Measurements from ENCODE around the gene SERPINA12. TPM values are rescaled to one million over a fixed set of nuclear protein-coding genes. Genes with fewer than 3 reads are reported as not detected.
"Not testable (repeated sequence)": the region's sequence is repeated elsewhere in the genome, so short reads cannot be mapped to it uniquely, and the experiment has no call there.

SERPINA12 gene
- total and polyA plus RNA-seq, 5 donors, result not detected

GRCh38 chr14:94485944-94486841 lies 23.1 kb downstream of the SERPINA12 start:
- peak; percentile 64 to 74 (median 69) for DNase-seq
- Histone ChIP-seq H3K4me3 (ENCODE audit: low read length) (no peak overlapping the region), H3K27me3 (ENCODE audit: control insufficient read depth, insufficient read depth) (no peaks in the 10 kb centered on the region), H3K27ac (ENCODE audit: low read length) (no peak overlapping the region), H3K9me3 (ENCODE audit: control insufficient read depth, low read length) (no peaks in the 10 kb centered on the region), H3K4me1 (ENCODE audit: control insufficient read depth, insufficient read depth, low read length) (no peaks in the 10 kb centered on the region)
- intact Hi-C loops (cut with DNase I), result loop anchor here in 1 of 4 donors (5.0 kb wide), 1 partner anchor 349 kb away; no protein-coding TSS in a partner anchor
- 16% methylated on average over 26 of the region's 26 CpGs for WGBS
- peak; percentile 51 to 82 for ATAC-seq

- DNase-seq (no peak), ATAC-seq (no peak)
- Histone ChIP-seq H3K27me3 (ENCODE audit: control insufficient read depth, insufficient read depth) (no peaks in the 10 kb centered on the region), H3K4me1 (ENCODE audit: control insufficient read depth, insufficient read depth, low read length) (no peaks in the 10 kb centered on the region), H3K9me3 (ENCODE audit: control insufficient read depth, low read length) (no peaks in the 10 kb centered on the region), H3K27ac (ENCODE audit: low read length) (no peak overlapping the region), H3K4me3 (ENCODE audit: low read length) (no peak overlapping the region)
- intact Hi-C loops (cut with DNase I), result no loop called here
- 83% methylated on average over 5 of the region's 5 CpGs for WGBS
Measured at GRCh38 chr14:94484481-94484880, 24.8 kb downstream of the SERPINA12 start.

GRCh38 chr14:94483729-94484275 lies 25.5 kb downstream of the SERPINA12 start:
- DNase-seq (no peak), ATAC-seq (no peak)
- no peaks in the 10 kb centered on the region for H3K4me1 ChIP-seq (ENCODE audit: control insufficient read depth, insufficient read depth, low read length)
- H3K27me3 ChIP-seq (ENCODE audit: control insufficient read depth, insufficient read depth), result no peaks in the 10 kb centered on the region
- intact Hi-C loops (cut with DNase I), result no loop called here
- no peak overlapping the region for H3K27ac ChIP-seq (ENCODE audit: low read length)
- no peaks in the 10 kb centered on the region for H3K9me3 ChIP-seq (ENCODE audit: control insufficient read depth, low read length)
- H3K4me3 ChIP-seq (ENCODE audit: low read length), result no peak overlapping the region
- 70% methylated on average over 7 of the region's 7 CpGs for WGBS

DNA sequence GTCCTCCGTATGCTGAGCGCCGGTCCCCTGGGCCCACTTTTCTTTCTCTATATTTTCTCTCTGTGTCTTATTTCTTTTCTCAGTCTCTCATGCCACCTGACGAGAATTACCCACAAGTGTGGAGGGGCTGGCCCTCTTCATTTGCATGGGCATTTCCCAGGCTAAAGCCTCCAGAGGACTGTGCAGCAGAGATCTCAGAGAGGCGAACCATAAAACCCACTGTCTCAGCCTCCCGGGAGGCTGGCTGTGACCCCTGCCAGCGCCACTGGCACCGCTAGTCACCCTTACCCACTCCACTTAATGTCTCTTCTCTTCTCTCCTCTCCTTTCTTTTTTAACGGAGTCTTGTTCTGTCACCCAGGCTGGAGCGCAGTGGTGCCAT lies 26.2 kb downstream of the SERPINA12 start:
- intact Hi-C loops (cut with DNase I), result no loop called here
- Histone ChIP-seq H3K9me3 (ENCODE audit: control insufficient read depth, low read length) (no peaks in the 10 kb centered on the region), H3K4me3 (ENCODE audit: low read length) (no peak overlapping the region), H3K27ac (ENCODE audit: low read length) (no peak overlapping the region), H3K27me3 (ENCODE audit: control insufficient read depth, insufficient read depth) (no peaks in the 10 kb centered on the region), H3K4me1 (ENCODE audit: control insufficient read depth, insufficient read depth, low read length) (no peaks in the 10 kb centered on the region)
- WGBS, result 92% methylated on average over 10 of the region's 10 CpGs
- ATAC-seq, result no peak
- no peak for DNase-seq

GRCh38 chr14:94482132-94483070 lies 26.9 kb downstream of the SERPINA12 start:
- H3K9me3 ChIP-seq (ENCODE audit: control insufficient read depth, low read length); H3K4me1 ChIP-seq (ENCODE audit: control insufficient read depth, insufficient read depth, low read length); H3K27me3 ChIP-seq (ENCODE audit: control insufficient read depth, insufficient read depth); DNase-seq; intact Hi-C loops (cut with DNase I); H3K4me3 ChIP-seq (ENCODE audit: low read length); H3K27ac ChIP-seq (ENCODE audit: low read length); ATAC-seq: not testable (repeated sequence)
- WGBS, result 82% methylated on average over 10 of the region's 10 CpGs

DNA sequence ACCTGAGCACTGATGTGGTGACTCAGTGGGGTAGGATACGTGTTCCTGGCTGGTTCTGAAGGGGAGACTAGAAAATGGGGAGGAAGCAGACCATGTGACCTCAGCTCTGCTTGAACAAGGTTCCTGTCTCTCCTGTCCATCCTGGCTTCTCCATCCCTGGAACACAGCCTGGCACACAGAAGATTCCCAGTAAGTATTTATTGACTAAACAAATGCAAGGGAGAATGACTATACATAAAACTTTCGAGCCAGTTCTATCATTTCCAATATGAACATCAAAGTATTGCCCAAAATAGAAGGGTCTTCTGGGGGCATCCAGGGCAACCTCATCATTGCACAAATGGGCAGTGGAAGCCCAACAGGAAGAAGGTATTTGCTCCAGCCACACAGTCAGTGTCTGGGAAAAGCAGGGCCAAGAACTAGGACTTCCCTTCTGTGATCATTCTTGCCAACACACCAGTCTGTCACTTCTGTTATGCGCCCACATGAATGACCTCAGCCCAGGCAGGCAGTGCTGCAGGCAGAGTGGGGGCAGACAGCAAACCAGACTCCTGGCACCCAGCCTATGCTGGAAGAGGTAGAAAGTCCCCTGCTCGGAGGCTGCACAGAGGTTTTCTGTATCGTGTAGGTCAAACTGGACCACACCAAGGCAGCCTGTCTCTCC lies 27.7 kb downstream of the SERPINA12 start:
- WGBS, result 64% methylated on average over 5 of the region's 5 CpGs
- H3K27ac ChIP-seq (ENCODE audit: low read length), result no peak overlapping the region
- H3K4me1 ChIP-seq (ENCODE audit: control insufficient read depth, insufficient read depth, low read length), result no peaks in the 10 kb centered on the region
- intact Hi-C loops (cut with DNase I), result no loop called here
- no peaks in the 10 kb centered on the region for H3K9me3 ChIP-seq (ENCODE audit: control insufficient read depth, low read length)
- H3K27me3 ChIP-seq (ENCODE audit: control insufficient read depth, insufficient read depth), result no peaks in the 10 kb centered on the region
- no peak overlapping the region for H3K4me3 ChIP-seq (ENCODE audit: low read length)
- no peak for ATAC-seq
- no peak for DNase-seq

DNA sequence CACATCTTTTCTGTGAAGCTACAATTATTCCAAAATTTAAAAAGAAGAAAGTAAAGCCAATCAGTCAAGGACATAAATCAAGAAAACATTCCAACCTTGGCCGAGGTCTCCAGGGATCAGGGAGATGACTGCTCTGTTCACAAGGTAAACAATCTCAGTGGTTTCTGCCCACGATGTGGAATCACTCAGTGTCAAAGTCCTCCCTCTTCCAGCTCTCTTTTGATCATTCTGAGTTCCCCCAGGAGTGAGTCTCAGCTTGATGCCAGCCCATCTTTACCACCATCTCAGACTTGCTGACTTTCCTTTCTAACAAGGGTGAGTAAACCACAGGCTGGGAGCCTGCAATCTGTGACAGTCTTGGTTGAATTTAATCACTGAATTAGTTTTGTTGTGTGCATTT lies 28.5 kb downstream of the SERPINA12 start:
- ATAC-seq, result no peak
- H3K27me3 ChIP-seq (ENCODE audit: control insufficient read depth, insufficient read depth), result no peaks in the 10 kb centered on the region
- no peak for DNase-seq
- intact Hi-C loops (cut with DNase I), result no loop called here
- no peak overlapping the region for H3K27ac ChIP-seq (ENCODE audit: low read length)
- WGBS, result 16% methylated on average over 2 of the region's 2 CpGs
- no peaks in the 10 kb centered on the region for H3K9me3 ChIP-seq (ENCODE audit: control insufficient read depth, low read length)
- H3K4me1 ChIP-seq (ENCODE audit: control insufficient read depth, insufficient read depth, low read length), result no peaks in the 10 kb centered on the region
- H3K4me3 ChIP-seq (ENCODE audit: low read length), result no peak overlapping the region

DNA sequence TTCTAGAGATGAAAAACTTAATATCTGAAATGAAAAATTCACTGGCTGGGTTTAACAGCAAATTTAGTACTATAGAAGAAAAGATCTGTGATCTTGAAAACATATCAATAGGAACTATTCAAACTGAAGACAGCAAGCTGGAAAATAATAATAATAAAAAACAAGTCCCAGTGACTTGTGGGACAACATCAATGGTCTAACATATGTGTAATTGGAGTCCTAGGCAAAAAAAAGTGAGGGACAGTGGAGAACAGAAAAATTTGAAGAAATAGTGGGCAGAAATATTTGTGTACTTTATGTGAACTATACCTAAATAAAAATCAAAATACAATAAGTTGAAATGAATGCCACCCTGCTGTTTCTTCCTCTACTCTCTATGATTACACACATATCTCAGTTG lies 30.8 kb downstream of the SERPINA12 start:
- H3K27me3 ChIP-seq (ENCODE audit: control insufficient read depth, insufficient read depth), result no peaks in the 10 kb centered on the region
- H3K4me1 ChIP-seq (ENCODE audit: control insufficient read depth, insufficient read depth, low read length), result no peaks in the 10 kb centered on the region
- ATAC-seq (no peak), DNase-seq (no peak)
- H3K27ac ChIP-seq (ENCODE audit: low read length), result no peak overlapping the region
- intact Hi-C loops (cut with DNase I), result no loop called here
- no peak overlapping the region for H3K4me3 ChIP-seq (ENCODE audit: low read length)
- no peaks in the 10 kb centered on the region for H3K9me3 ChIP-seq (ENCODE audit: control insufficient read depth, low read length)

GRCh38 chr14:94476023-94476422 lies 33.2 kb downstream of the SERPINA12 start, which contains the start of gene SERPINA9:
TSS of gene SERPINA9 (minus strand) at chr14:94476197. CDS start at chr14:94469840, 6,357 bp downstream.
- Histone ChIP-seq H3K4me3 (ENCODE audit: low read length) (no peak within 1 kb of the TSS), H3K4me1 (ENCODE audit: control insufficient read depth, insufficient read depth, low read length) (no peaks in the 10 kb centered on the region), H3K27me3 (ENCODE audit: control insufficient read depth, insufficient read depth) (no peaks in the 10 kb centered on the region), H3K9me3 (ENCODE audit: control insufficient read depth, low read length) (no peaks in the 10 kb centered on the region), H3K27ac (ENCODE audit: low read length) (no peak within 1 kb of the TSS)
- ATAC-seq, result no peak
- DNase-seq, result no peak
- intact Hi-C loops (cut with DNase I), result no loop called here
- 48% methylated on average over 2 of the region's 2 CpGs for WGBS

DNA sequence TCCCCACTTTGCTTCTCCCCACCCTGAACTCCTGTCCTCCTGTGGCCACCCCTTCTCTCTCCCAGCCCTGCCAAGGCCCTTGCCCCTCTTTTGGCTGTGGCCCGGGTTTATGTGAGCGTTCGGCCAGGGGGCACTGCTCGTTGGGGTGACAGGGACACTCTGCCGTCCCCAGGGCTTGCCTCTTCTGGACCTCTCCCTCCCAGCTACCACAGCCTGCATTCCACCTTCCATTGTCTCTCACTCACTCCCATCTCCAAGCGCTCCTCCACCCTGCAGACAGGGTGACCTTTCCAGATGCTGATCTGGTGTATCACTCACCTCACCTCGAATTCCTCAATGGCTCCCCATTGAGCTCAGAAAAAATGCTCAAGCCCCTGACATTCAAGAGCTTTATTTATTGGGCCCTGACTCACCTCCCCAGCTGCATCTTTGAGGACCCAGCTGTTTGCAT lies 34.7 kb downstream of the SERPINA12 start:
- intact Hi-C loops (cut with DNase I), result no loop called here
- WGBS, result 78% methylated on average over 7 of the region's 7 CpGs
- no peak for DNase-seq
- ATAC-seq, result no peak
- H3K27me3 ChIP-seq (ENCODE audit: control insufficient read depth, insufficient read depth), result no peaks in the 10 kb centered on the region
- no peaks in the 10 kb centered on the region for H3K4me1 ChIP-seq (ENCODE audit: control insufficient read depth, insufficient read depth, low read length)
- H3K9me3 ChIP-seq (ENCODE audit: control insufficient read depth, low read length), result no peaks in the 10 kb centered on the region
- H3K4me3 ChIP-seq (ENCODE audit: low read length), result no peak overlapping the region
- no peak overlapping the region for H3K27ac ChIP-seq (ENCODE audit: low read length)
